ENCODE measurements around the gene ZNF222.

GRCh38 chr19:44050740-44051649 is 25.8 kb downstream of the ZNF222 start:
- TF ChIP-seq CTCF (optimal IDR thresholded peaks at IDR 0.05 in 1 of 3, IDR thresholded peaks at IDR 0.05 in 1 of 3, conservative IDR thresholded peaks at IDR 0.05 in 1 of 3; ENCODE audit: extremely low read depth in 1 of 3, insufficient read depth in 2 of 3, low read length in 3 of 3) (no peak), EZH2 (IDR thresholded peaks at IDR 0.05; ENCODE audit: low read length) (no peak)

All from keratinocyte (primary cell).